Measurements from ENCODE around the gene GPR18.
A peak's percentile ranks its signal among the peaks of the same experiment; 100 is the strongest.

GPR18 gene

DNA sequence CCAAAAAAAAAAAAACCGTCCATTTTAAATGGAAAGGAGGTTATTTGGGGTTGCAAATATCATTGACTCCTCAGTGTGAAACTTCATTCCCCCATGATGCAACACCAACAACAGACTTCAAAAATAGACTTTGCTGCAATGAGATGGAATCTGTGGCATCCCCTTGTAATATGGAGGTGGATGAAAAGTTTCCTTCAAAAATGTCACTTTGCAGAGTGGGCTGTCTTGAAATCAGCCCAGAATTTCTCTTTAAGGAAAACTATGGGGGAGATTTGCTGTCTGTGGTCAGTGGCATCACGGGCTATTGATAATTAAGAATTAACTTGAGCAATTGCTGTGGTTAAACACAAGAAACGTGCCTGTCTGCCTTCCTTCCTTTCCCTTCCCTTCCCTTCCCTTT is 1.5 kb downstream of the GPR18 start:
- no peaks in the 10 kb centered on the region for H4K20me1 ChIP-seq (ENCODE audit: control insufficient read depth, insufficient read depth, low read depth, low read length)
- no peaks in the 10 kb centered on the region for H3K27me3 ChIP-seq (ENCODE audit: control insufficient read depth, low read length)
- peak overlapping the region; percentile 73 for H3K4me3 ChIP-seq (ENCODE audit: low read length)
- H3K36me3 ChIP-seq (ENCODE audit: control insufficient read depth, low read length) = peaks cover 37% of the 10 kb centered on the region
- no peak for TF ChIP-seq EZH2phosphoT487 (IDR thresholded peaks at IDR 0.05; ENCODE audit: borderline replicate concordance, low read length)
- TF ChIP-seq, protein P1, sequence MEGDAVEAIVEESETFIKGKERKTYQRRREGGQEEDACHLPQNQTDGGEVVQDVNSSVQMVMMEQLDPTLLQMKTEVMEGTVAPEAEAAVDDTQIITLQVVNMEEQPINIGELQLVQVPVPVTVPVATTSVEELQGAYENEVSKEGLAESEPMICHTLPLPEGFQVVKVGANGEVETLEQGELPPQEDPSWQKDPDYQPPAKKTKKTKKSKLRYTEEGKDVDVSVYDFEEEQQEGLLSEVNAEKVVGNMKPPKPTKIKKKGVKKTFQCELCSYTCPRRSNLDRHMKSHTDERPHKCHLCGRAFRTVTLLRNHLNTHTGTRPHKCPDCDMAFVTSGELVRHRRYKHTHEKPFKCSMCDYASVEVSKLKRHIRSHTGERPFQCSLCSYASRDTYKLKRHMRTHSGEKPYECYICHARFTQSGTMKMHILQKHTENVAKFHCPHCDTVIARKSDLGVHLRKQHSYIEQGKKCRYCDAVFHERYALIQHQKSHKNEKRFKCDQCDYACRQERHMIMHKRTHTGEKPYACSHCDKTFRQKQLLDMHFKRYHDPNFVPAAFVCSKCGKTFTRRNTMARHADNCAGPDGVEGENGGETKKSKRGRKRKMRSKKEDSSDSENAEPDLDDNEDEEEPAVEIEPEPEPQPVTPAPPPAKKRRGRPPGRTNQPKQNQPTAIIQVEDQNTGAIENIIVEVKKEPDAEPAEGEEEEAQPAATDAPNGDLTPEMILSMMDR (IDR thresholded peaks at IDR 0.05; ENCODE audit: low read depth, low read length, poor library complexity, severe bottlenecking) = no peak
- peaks cover 62% of the 10 kb centered on the region for H3K4me1 ChIP-seq (ENCODE audit: control insufficient read depth, low read length)
- H3F3A ChIP-seq (ENCODE audit: control insufficient read depth, insufficient read depth) = peaks cover 31% of the 10 kb centered on the region
- H3K9me2 ChIP-seq (replicated peaks; ENCODE audit: control insufficient read depth, low read length) = no peaks in the 10 kb centered on the region
- H3K79me2 ChIP-seq (ENCODE audit: control insufficient read depth, low read length) = peaks cover 30% of the 10 kb centered on the region
- peak overlapping the region; percentile 53 for H3K27ac ChIP-seq (ENCODE audit: low read depth, low read length)
- H3K4me2 ChIP-seq (ENCODE audit: low read length) = peak overlapping the region; percentile 79
- H3K9me3 ChIP-seq (ENCODE audit: control insufficient read depth, insufficient read depth, low read length) = no peaks in the 10 kb centered on the region

DNA sequence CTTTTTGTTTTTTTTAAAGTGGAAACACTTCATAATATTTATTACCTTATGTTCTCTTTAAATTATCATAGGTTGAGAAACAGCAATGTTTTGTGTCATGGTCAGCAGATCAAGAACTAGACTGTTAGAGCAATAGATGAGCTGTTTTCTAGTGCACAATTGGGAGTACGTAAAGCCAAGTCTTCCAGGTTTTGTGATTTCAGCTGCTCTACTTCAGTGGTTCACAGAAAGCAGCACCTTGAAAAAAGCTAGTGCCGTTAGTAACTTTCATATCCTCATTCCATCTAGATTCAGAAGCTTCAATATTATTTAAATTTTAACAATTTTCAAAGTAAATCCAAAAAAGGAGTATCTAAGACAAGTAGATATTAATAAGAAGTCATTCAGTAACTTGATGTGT is 1.9 kb downstream of the GPR18 start:
- H3K4me2 ChIP-seq (ENCODE audit: low read length) = peak overlapping the region; percentile 79
- peak overlapping the region; percentile 73 for H3K4me3 ChIP-seq (ENCODE audit: low read length)
- peaks cover 35% of the 10 kb centered on the region for H3K36me3 ChIP-seq (ENCODE audit: control insufficient read depth, low read length)
- peaks cover 30% of the 10 kb centered on the region for H3K79me2 ChIP-seq (ENCODE audit: control insufficient read depth, low read length)
- no peaks in the 10 kb centered on the region for H3K9me3 ChIP-seq (ENCODE audit: control insufficient read depth, insufficient read depth, low read length)
- no peak for TF ChIP-seq EZH2phosphoT487 (IDR thresholded peaks at IDR 0.05; ENCODE audit: borderline replicate concordance, low read length)
- TF ChIP-seq, protein P1 (IDR thresholded peaks at IDR 0.05; ENCODE audit: low read depth, low read length, poor library complexity, severe bottlenecking) = no peak
- H3K9me2 ChIP-seq (replicated peaks; ENCODE audit: control insufficient read depth, low read length) = no peaks in the 10 kb centered on the region
- H3F3A ChIP-seq (ENCODE audit: control insufficient read depth, insufficient read depth) = peaks cover 31% of the 10 kb centered on the region
- H3K4me1 ChIP-seq (ENCODE audit: control insufficient read depth, low read length) = peaks cover 58% of the 10 kb centered on the region
- no peaks in the 10 kb centered on the region for H4K20me1 ChIP-seq (ENCODE audit: control insufficient read depth, insufficient read depth, low read depth, low read length)
- H3K27ac ChIP-seq (ENCODE audit: low read depth, low read length) = peak overlapping the region; percentile 53
- no peaks in the 10 kb centered on the region for H3K27me3 ChIP-seq (ENCODE audit: control insufficient read depth, low read length)

DNA sequence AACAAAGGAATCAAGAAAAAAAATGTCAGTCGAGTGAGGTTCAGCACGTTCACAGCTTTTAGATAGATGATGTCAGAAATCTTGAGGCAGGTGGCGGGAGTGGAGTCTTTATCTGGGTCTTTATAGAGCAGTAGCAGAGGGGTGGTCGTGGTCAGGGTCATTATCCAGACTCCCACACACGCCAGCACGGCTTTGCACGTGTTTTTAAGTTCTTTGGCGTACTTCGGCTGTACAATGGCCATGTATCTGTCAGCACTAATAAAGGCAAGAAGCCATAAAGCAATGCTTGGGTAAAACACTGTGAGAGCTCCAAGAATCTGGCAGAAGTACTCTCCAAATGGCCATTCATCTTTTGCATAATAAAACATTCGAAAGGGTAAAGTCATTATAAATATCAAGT is 2.9 kb downstream of the GPR18 start:
- TF ChIP-seq EZH2phosphoT487 (IDR thresholded peaks at IDR 0.05; ENCODE audit: borderline replicate concordance, low read length) = no peak
- TF ChIP-seq, protein P1 (IDR thresholded peaks at IDR 0.05; ENCODE audit: low read depth, low read length, poor library complexity, severe bottlenecking) = no peak
- Histone ChIP-seq H3K79me2 (ENCODE audit: control insufficient read depth, low read length) (peaks cover 30% of the 10 kb centered on the region), H3K4me2 (ENCODE audit: low read length) (peak overlapping the region; percentile 79; the same call in 1 of the 2 replicates), H3F3A (ENCODE audit: control insufficient read depth, insufficient read depth) (peaks cover 31% of the 10 kb centered on the region), H3K27me3 (ENCODE audit: control insufficient read depth, low read length) (no peaks in the 10 kb centered on the region), H3K4me3 (ENCODE audit: low read length) (0 out of 2 replicates have a peak overlapping the region, but pooled peaks have one; percentile 73), H3K36me3 (ENCODE audit: control insufficient read depth, low read length) (peaks cover 35% of the 10 kb centered on the region), H3K9me2 (replicated peaks; ENCODE audit: control insufficient read depth, low read length) (no peaks in the 10 kb centered on the region), H4K20me1 (ENCODE audit: control insufficient read depth, insufficient read depth, low read depth, low read length) (no peaks in the 10 kb centered on the region), H3K27ac (ENCODE audit: low read depth, low read length) (no peak overlapping the region), H3K4me1 (ENCODE audit: control insufficient read depth, low read length) (peaks cover 48% of the 10 kb centered on the region), H3K9me3 (ENCODE audit: control insufficient read depth, insufficient read depth, low read length) (no peaks in the 10 kb centered on the region)
